NB4 (cell line): ENCODE data around the gene LRBA.

Experiments
- CTCF ChIP-seq: IDR thresholded peaks from one replicate; pipeline ENCODE4 v1.5.1; 2012; ENCODE audit warnings: low read depth, low read length
- MAX ChIP-seq: IDR thresholded peaks from 2 replicates; pipeline ENCODE4 v1.6.1; 2011; ENCODE audit warnings: low read depth, low read length
- POLR2A ChIP-seq: IDR thresholded peaks from 2 replicates; pipeline ENCODE4 v1.6.1; 2011; ENCODE audit warnings: mild to moderate bottlenecking; ENCODE audit not compliant: insufficient read length; ENCODE audit errors: extremely low read depth

- no peak for TF ChIP-seq CTCF
- TF ChIP-seq POLR2A: no peak
- no peak for TF ChIP-seq MAX
These were observed 215.9 kb downstream of the LRBA start for GRCh38 chr4:150799207-150799606.
